CD4-positive, alpha-beta T cell treated with Interleukin-17A for 4 hours (primary cell): ENCODE measurements around the gene VRK3.
A peak's percentile ranks its signal among the peaks of the same experiment; 100 is the strongest.
"Not testable (repeated sequence)": the region's sequence is repeated elsewhere in the genome, so short reads cannot be mapped to it uniquely, and the experiment has no call there.

ENCODE experiments used
- DNase-seq: peaks from one replicate; pipeline ENCODE4 v3.0.0-alpha.2; 2020; ENCODE audit warnings: mixed read lengths

VRK3 gene

GRCh38 chr19:50025022-50025793, at the start of gene VRK3:
Gene VRK3 (minus strand): TSS chr19:50025372. CDS start chr19:50016162, 9,210 bp downstream.
- DNase-seq = peak; percentile 98

GRCh38 chr19:50068382-50068781, 43.2 kb upstream of the VRK3 start:
- not testable (repeated sequence) for DNase-seq

- DNase-seq = no peak
Measured at GRCh38 chr19:50067575-50067974, 42.4 kb upstream of the VRK3 start.

- no peak for DNase-seq
Measured at GRCh38 chr19:50065938-50066337, 40.8 kb upstream of the VRK3 start.

- no peak for DNase-seq
Measured at GRCh38 chr19:50061650-50062049, 36.5 kb upstream of the VRK3 start.

- DNase-seq = no peak
Measured at GRCh38 chr19:50060107-50060506, 34.9 kb upstream of the VRK3 start.

GRCh38 chr19:50059045-50059444, 33.9 kb upstream of the VRK3 start:
- DNase-seq = no peak

- DNase-seq = no peak
Measured at GRCh38 chr19:50058425-50058824, 33.3 kb upstream of the VRK3 start.

GRCh38 chr19:50053119-50053518, 27.9 kb upstream of the VRK3 start:
- DNase-seq = no peak

GRCh38 chr19:50051964-50052363, 26.8 kb upstream of the VRK3 start:
- no peak for DNase-seq

GRCh38 chr19:50051228-50051895, 26.2 kb upstream of the VRK3 start:
- DNase-seq = not testable (repeated sequence)

GRCh38 chr19:50050406-50051227, 25.4 kb upstream of the VRK3 start:
- DNase-seq = peak; percentile 90

- DNase-seq = no peak
Measured at GRCh38 chr19:50047671-50048070, 22.5 kb upstream of the VRK3 start.

- peak; percentile 68 for DNase-seq
Measured at GRCh38 chr19:50046649-50047503, 21.7 kb upstream of the VRK3 start.

- DNase-seq = no peak
Measured at GRCh38 chr19:50044922-50045321, 19.8 kb upstream of the VRK3 start.

GRCh38 chr19:50043967-50044366, 18.8 kb upstream of the VRK3 start:
- no peak for DNase-seq

GRCh38 chr19:50042363-50043024, 17.3 kb upstream of the VRK3 start:
- no peak for DNase-seq

- DNase-seq = no peak
Measured at GRCh38 chr19:50040967-50041366, 15.8 kb upstream of the VRK3 start.

GRCh38 chr19:50039968-50040367, 14.8 kb upstream of the VRK3 start:
- no peak for DNase-seq

- DNase-seq = no peak
Measured at GRCh38 chr19:50036908-50037307, 11.7 kb upstream of the VRK3 start.

- no peak for DNase-seq
Measured at GRCh38 chr19:50030937-50031336, 5.8 kb upstream of the VRK3 start.

- DNase-seq = no peak
Measured at GRCh38 chr19:50030225-50030624, 5.1 kb upstream of the VRK3 start.
